HepG2 (cell line): ENCODE measurements around the gene CAPN13. TPM values are rescaled to one million over a fixed set of nuclear protein-coding genes. Genes with fewer than 3 reads are reported as not detected.

Experiments used
- ATAC-seq: fragments of 200-7000 bp; cut with Tn5 transposase; 3 replicates; pipeline ENCODE4 v1.9.1; 2020; ENCODE audit warnings: mild to moderate bottlenecking, moderate library complexity
- Bru-seq: library from RNA; stranded (reverse); fragments of 400-500 nt; gene quantifications from one replicate; lab custom pipeline; 2021; lab: Mats Ljungman, UMichigan
- BruChase-seq, 2 experiments: library from RNA; stranded (reverse); fragments of 400-500 nt; gene quantifications; one replicate each; lab custom pipeline; 2021; lab: Mats Ljungman, UMichigan
- BruUV-seq: library from RNA; stranded (reverse); fragments of 400-500 nt; replicated peaks from 2 replicates; lab custom pipeline; 2021; lab: Mats Ljungman, UMichigan
- CTCF ChIA-PET: fragments of 300-600 bp; formaldehyde crosslinking; extraction: SDS; loops from one replicate; lab custom pipeline; 2021; ENCODE audit warnings: low total read pairs, inconsistent platforms, low intra/inter-chr PET ratio; lab: Yijun Ruan, JAX
- POLR2A ChIA-PET: fragments of 350-600 bp; sonication (Branson Sonifier 250); formaldehyde crosslinking; loops from one replicate; lab custom pipeline; 2020; ENCODE audit warnings: antibody characterized with exemption, inconsistent platforms; lab: Yijun Ruan, JAX
- DNase-seq: peaks from one replicate; pipeline ENCODE4 v3.0.0-alpha.2; 2015; ENCODE audit warnings: low spot score
- FAIRE-seq: peaks from 3 replicates; lab custom pipeline; 2011; peaks lifted over from hg19 to GRCh38; lab: Jason Lieb, UNC
- H2AFZ ChIP-seq: one replicate; pipeline ENCODE4 v1.6.1; 2011; ENCODE audit warnings: low read length, inconsistent platforms
- H3K27ac ChIP-seq: fragments of 300-600 bp; 3 replicates; pipeline ENCODE4 v1.8.0; 2011; ENCODE audit warnings: mixed run types, mild to moderate bottlenecking, mixed read lengths, low read length, inconsistent platforms; ENCODE audit not compliant: insufficient read depth; ENCODE audit errors: extremely low read length
- H3K27me3 ChIP-seq, 2 experiments: fragments of 200-600 bp in 1 of 2; 2 replicates in 1 of 2; 3 replicates in 1 of 2; pipeline versions ENCODE4 v1.6.0 to v1.8.0; 2011; ENCODE audit warnings: low read length in 2 of 2, mild to moderate bottlenecking in 2 of 2, moderate library complexity in 2 of 2, inconsistent platforms in 1 of 2; ENCODE audit not compliant: insufficient read depth in 2 of 2, control insufficient read depth in 1 of 2
- H3K36me3 ChIP-seq, 2 experiments: fragments of 200-600 bp in 1 of 2; replicated peaks in 1 of 2; 2 replicates in 1 of 2; 3 replicates in 1 of 2; pipeline versions ENCODE4 v1.5.1 to v1.8.0; 2011; ENCODE audit warnings: low read length in 2 of 2, inconsistent platforms in 1 of 2; ENCODE audit not compliant: insufficient read depth in 2 of 2, control insufficient read depth in 1 of 2
- H3K4me1 ChIP-seq: 2 replicates; pipeline ENCODE4 v1.5.1; 2012; ENCODE audit warnings: low read length, inconsistent platforms; ENCODE audit not compliant: insufficient read depth
- H3K4me2 ChIP-seq: 2 replicates; pipeline ENCODE4 v1.6.0; 2011; ENCODE audit warnings: low read depth, low read length, inconsistent platforms
- H3K4me3 ChIP-seq, 3 experiments: fragments of 200-600 bp in 1 of 3; sonication (generic), shearing (Covaris generic) in 1 of 3; replicated peaks in 1 of 3; 2 replicates each; pipeline ENCODE4 v1.5.1; 2011 to 2016; ENCODE audit warnings: low read length in 3 of 3, inconsistent platforms in 2 of 3, low read depth in 2 of 3, mild to moderate bottlenecking in 2 of 3, control low read depth in 1 of 3, mixed read lengths in 1 of 3; ENCODE audit not compliant: insufficient read depth in 1 of 3
- H3K79me2 ChIP-seq: one replicate; pipeline ENCODE4 v1.6.1; 2011; ENCODE audit warnings: low read length, inconsistent platforms; ENCODE audit not compliant: insufficient read depth
- H3K9ac ChIP-seq: 2 replicates; pipeline ENCODE4 v1.6.0; 2011; ENCODE audit warnings: mild to moderate bottlenecking, low read depth, low read length, inconsistent platforms; ENCODE audit not compliant: insufficient read depth
- H3K9me3 ChIP-seq: 2 replicates; pipeline ENCODE4 v1.5.1; 2012; ENCODE audit warnings: mild to moderate bottlenecking, low read length
- H4K20me1 ChIP-seq: 2 replicates; pipeline ENCODE4 v1.6.0; 2011; ENCODE audit warnings: inconsistent platforms, mild to moderate bottlenecking, low read length, moderate library complexity; ENCODE audit not compliant: insufficient read depth
- CENPT ChIP-seq: sonication (generic); formaldehyde crosslinking; IDR thresholded peaks from 2 replicates; pipeline ENCODE4 v1.8.0; 2022; ENCODE audit warnings: low read depth, mild to moderate bottlenecking, moderate library complexity, missing genetic modification reagents
- FOXA1 ChIP-seq, 2 experiments: fragments of 450-650 bp in 1 of 2; sonication (generic) in 1 of 2; formaldehyde crosslinking in 1 of 2; IDR thresholded peaks; 2 replicates each; pipeline versions ENCODE4 v1.4.0 to v1.6.1; 2016 to 2020; ENCODE audit warnings: missing genetic modification reagents in 1 of 2
- FOXA3 ChIP-seq: IDR thresholded peaks from 2 replicates; pipeline ENCODE4 v1.6.1; 2016; ENCODE audit warnings: missing genetic modification reagents, missing compliant biosample characterization
- FOXO1 ChIP-seq: sonication (generic); formaldehyde crosslinking; IDR thresholded peaks from 2 replicates; pipeline ENCODE4 v1.4.0; 2020; ENCODE audit warnings: missing genetic modification reagents
- HNRNPLL ChIP-seq: fragments of 200-400 bp; formaldehyde crosslinking; IDR thresholded peaks from 2 replicates; pipeline ENCODE4 v1.6.1; 2017; ENCODE audit warnings: mild to moderate bottlenecking, low read depth, low read length; ENCODE audit not compliant: poor library complexity, severe bottlenecking
- PTBP1 ChIP-seq: fragments of 200-400 bp; formaldehyde crosslinking; IDR thresholded peaks from 2 replicates; pipeline ENCODE4 v1.6.1; 2018; ENCODE audit warnings: low read length, low read depth; ENCODE audit not compliant: poor library complexity, severe bottlenecking
- SKIL ChIP-seq: sonication (generic); formaldehyde crosslinking; IDR thresholded peaks from 2 replicates; pipeline ENCODE4 v1.8.0; 2022; ENCODE audit warnings: missing genetic modification reagents, mild to moderate bottlenecking, moderate library complexity, borderline replicate concordance
- SRF ChIP-seq: IDR thresholded peaks from 2 replicates; pipeline ENCODE4 v1.6.1; 2011; ENCODE audit warnings: mild to moderate bottlenecking, low read depth, low read length, moderate library complexity
- TGIF2 ChIP-seq: IDR thresholded peaks from 2 replicates; pipeline ENCODE4 v1.6.1; 2016; ENCODE audit warnings: control low read depth, missing compliant biosample characterization
- ZBTB2 ChIP-seq: sonication (generic); formaldehyde crosslinking; IDR thresholded peaks from 2 replicates; pipeline ENCODE4 v1.8.0; 2022; ENCODE audit warnings: low read depth, missing genetic modification reagents
- ZBTB25 ChIP-seq: IDR thresholded peaks from 2 replicates; pipeline ENCODE4 v1.6.1; 2018; ENCODE audit warnings: missing genetic modification reagents
- ZNF136 ChIP-seq: sonication (generic); formaldehyde crosslinking; IDR thresholded peaks from 2 replicates; pipeline ENCODE4 v1.8.1; 2022; ENCODE audit warnings: low read depth, mild to moderate bottlenecking, moderate library complexity, missing genetic modification reagents
- ZNF24 ChIP-seq: fragments of 450-650 bp; IDR thresholded peaks from 2 replicates; pipeline ENCODE4 v1.6.1; 2017; ENCODE audit warnings: antibody characterized with exemption, mild to moderate bottlenecking
- ZNF749 ChIP-seq: sonication (generic); formaldehyde crosslinking; IDR thresholded peaks from 2 replicates; pipeline ENCODE4 v1.8.0; 2022; ENCODE audit warnings: mild to moderate bottlenecking, missing genetic modification reagents, moderate library complexity, borderline replicate concordance
- WGBS: methylation state at CpG from one replicate; pipeline ENCODE4 v1.1.6; 2017; ENCODE audit warnings: low lambda C conversion rate; 5-methylcytosine and 5-hydroxymethylcytosine counted together
- in situ Hi-C: cut with HindIII; loops from 2 replicates; pipeline ENCODE4 v1.10.0; 2017; ENCODE audit warnings: low pct_unique_long_range_greater_than_20kb; ENCODE audit not compliant: extremely low pct_ligation_motif_present
- intact Hi-C: fragments of 100-400 bp; cut with micrococcal nuclease; formaldehyde crosslinking; loops from one replicate; pipeline ENCODE4 v1.10.0; 2022; ENCODE audit not compliant: unreplicated experiment
- long read RNA-seq, 2 experiments: library from RNA in 1 of 2; library from polyadenylated mRNA in 1 of 2; stranded (forward) in 1 of 2; unstranded in 1 of 2; transcript quantifications; one replicate each; pipeline ENCODE4 v2.0.0, GENCODE V29; 2019 to 2022
- polyA minus RNA-seq, 3 experiments: library from RNA; depleted of rRNA, polyadenylated mRNA; stranded (reverse); fragments of >200 nt; gene quantifications; 2 replicates each; pipeline ENCODE4 v1.2.3, GENCODE V29; 2011; ENCODE audit warnings: low replicate concordance in 1 of 3
- polyA plus RNA-seq, 8 experiments: library from polyadenylated mRNA; depleted of rRNA in 3 of 8; stranded (reverse) in 7 of 8; unstranded in 1 of 8; fragments of >200 nt; fragmentation: Illumina TruSeq in 4 of 8; extraction: Trizol in 4 of 8; gene quantifications; 2 replicates each; pipeline versions ENCODE4 v1.2.1 to v1.2.3, GENCODE V29; 2011 to 2016; ENCODE audit warnings: low read depth in 4 of 8, missing spikeins in 1 of 8, mixed read lengths in 1 of 8; ENCODE audit not compliant: insufficient read depth in 1 of 8
- total RNA-seq, 5 experiments: library from RNA; depleted of rRNA; stranded (reverse); fragments of >200 nt; fragmentation: Illumina TruSeq; extraction: Trizol; gene quantifications; 2 replicates each; pipeline ENCODE4 v1.2.3, GENCODE V29; 2016; ENCODE audit warnings: low read depth in 1 of 5

The CAPN13 gene
- total RNA-seq (2016; rRNA removed; fragmentation: Illumina TruSeq; extraction: Trizol) (not detected in 2 replicates), polyA plus RNA-seq (2011; rRNA removed) (not detected in 2 replicates), polyA minus RNA-seq (2011; rRNA and poly(A)+ RNA removed; ENCODE audit: low replicate concordance) (not detected in 2 replicates), Bru-seq, nascent RNA (percentile 1 among the genes with signal in this experiment), BruChase-seq, experiment 1, labeled RNA remaining after a 6-hour chase (percentile 3 among the genes with signal in this experiment), BruChase-seq, experiment 2, labeled RNA remaining after a 2-hour chase (percentile 5 among the genes with signal in this experiment)
- total RNA-seq (2016; cell fraction: cytosol; rRNA removed; fragmentation: Illumina TruSeq; extraction: Trizol; ENCODE audit: low read depth): not detected in 2 replicates
- total RNA-seq (2016; cell fraction: insoluble cytoplasmic fraction; rRNA removed; fragmentation: Illumina TruSeq; extraction: Trizol): not detected in 2 replicates
- not detected in 2 replicates for total RNA-seq (2016; cell fraction: membrane; rRNA removed; fragmentation: Illumina TruSeq; extraction: Trizol)
- total RNA-seq (2016; cell fraction: nucleus; rRNA removed; fragmentation: Illumina TruSeq; extraction: Trizol): not detected in 2 replicates
- not detected in 2 replicates for polyA plus RNA-seq (2011; cell fraction: cytosol; rRNA removed)
- not detected in 2 replicates for polyA plus RNA-seq (2011; cell fraction: nucleus; rRNA removed)
- not detected in 2 replicates for polyA plus RNA-seq (2012)
- polyA plus RNA-seq (2016; cell fraction: cytosol; fragmentation: Illumina TruSeq; extraction: Trizol; ENCODE audit: low read depth): not detected in 2 replicates
- not detected in 2 replicates for polyA plus RNA-seq (2016; cell fraction: insoluble cytoplasmic fraction; fragmentation: Illumina TruSeq; extraction: Trizol; ENCODE audit: low read depth)
- not detected in 2 replicates for polyA plus RNA-seq (2016; cell fraction: membrane; fragmentation: Illumina TruSeq; extraction: Trizol; ENCODE audit: low read depth)
- polyA plus RNA-seq (2016; cell fraction: nucleus; fragmentation: Illumina TruSeq; extraction: Trizol; ENCODE audit: insufficient read depth, low read depth): not detected in 2 replicates
- not detected in 2 replicates for polyA minus RNA-seq (2011; cell fraction: cytosol; rRNA and poly(A)+ RNA removed)
- polyA minus RNA-seq (2011; cell fraction: nucleus; rRNA and poly(A)+ RNA removed): not detected in 2 replicates
- long read RNA-seq, experiment 1: 0 reads
- long read RNA-seq, experiment 2: 0 reads

- ChIA-PET CTCF (no interaction called here), POLR2A (no interaction called here)
- H3K4me1 ChIP-seq: no peaks in the 10 kb centered on the region
- H2AFZ ChIP-seq: no peak within 1 kb of the TSS
- in situ Hi-C loops (no loop called here), intact Hi-C loops (no loop called here)
- peak; percentile 36; the same call in 2 of the 3 replicates for ATAC-seq
- FAIRE-seq: no peak
- no peak for DNase-seq
- H3K27me3 ChIP-seq: peaks cover 0 to 4% of the 10 kb centered on the region in 2 experiments; a peak in 2 of 5 replicates
- no peaks in the 10 kb centered on the region for H4K20me1 ChIP-seq
- H3K36me3 ChIP-seq: no peaks in the 10 kb centered on the region
- no peaks in the 10 kb centered on the region for H3K9me3 ChIP-seq
- 8% methylated on average over 6 of the region's 6 CpGs for WGBS
- no peak within 1 kb of the TSS for H3K27ac ChIP-seq
- no TSS peak for BruUV-seq
- no peak within 1 kb of the TSS for H3K9ac ChIP-seq
- H3K4me2 ChIP-seq: no peak within 1 kb of the TSS
- no peaks in the 10 kb centered on the region for H3K79me2 ChIP-seq
- no peak within 1 kb of the TSS for H3K4me3 ChIP-seq
- TF ChIP-seq ZNF749 (no peak), CENPT (CRISPR knock-in tag) (no peak), HNRNPLL (no peak), SRF (peak; percentile 59; the same call in 1 of the 2 replicates), PTBP1 (no peak), ZBTB2 (CRISPR knock-in tag) (no peak), ZNF24 (no peak), FOXA1 (IDR thresholded peaks at IDR 0.05) (no peak), FOXA1 (CRISPR knock-in tag; IDR thresholded peaks at IDR 0.05) (peak; percentile 40; the same call in 1 of the 2 replicates), ZBTB25 (CRISPR knock-in tag) (no peak), FOXO1 (CRISPR knock-in tag) (no peak), FOXA3 (CRISPR knock-in tag) (0 out of 2 replicates have a peak, but pooled peaks have one; percentile 15), TGIF2 (CRISPR knock-in tag) (no peak), ZNF136 (CRISPR knock-in tag) (no peak), SKIL (CRISPR knock-in tag) (no peak)
- TF ChIP-seq, all 625 proteins: peak for 3
These were observed at the start of gene CAPN13 for GRCh38 chr2:30807249-30807648. Gene CAPN13 (minus strand): TSS chr2:30807446. CDS start chr2:30787325, 20,121 bp downstream.
